B cell (primary cell): ENCODE data around the gene SLC12A4.
"Not testable (repeated sequence)": the region's sequence is repeated elsewhere in the genome, so short reads cannot be mapped to it uniquely, and the experiment has no call there.

Experiments
- CTCF ChIP-seq: fragments of 200-600 bp; IDR thresholded peaks from one replicate; pipeline ENCODE4 v1.8.0; 2022; ENCODE audit warnings: antibody characterized with exemption, mild to moderate bottlenecking
- EZH2 ChIP-seq: IDR thresholded peaks from 2 replicates; pipeline ENCODE4 v1.6.1; 2012; ENCODE audit warnings: borderline replicate concordance, low read depth, mild to moderate bottlenecking, moderate library complexity, low read length; ENCODE audit not compliant: insufficient read depth, poor library complexity, severe bottlenecking

GRCh38 chr16:67972285-67972684 is 3.8 kb upstream of the SLC12A4 start:
- TF ChIP-seq CTCF, EZH2: not testable (repeated sequence)
